Measurements from ENCODE around the gene SH2D1A. TPM values are rescaled to one million over a fixed set of nuclear protein-coding genes. Genes with fewer than 3 reads are reported as not detected.

Gene SH2D1A
- total and polyA plus RNA-seq, 2 of the 4 experiments (the other 2 are of a cell fraction), result not detected

DNA sequence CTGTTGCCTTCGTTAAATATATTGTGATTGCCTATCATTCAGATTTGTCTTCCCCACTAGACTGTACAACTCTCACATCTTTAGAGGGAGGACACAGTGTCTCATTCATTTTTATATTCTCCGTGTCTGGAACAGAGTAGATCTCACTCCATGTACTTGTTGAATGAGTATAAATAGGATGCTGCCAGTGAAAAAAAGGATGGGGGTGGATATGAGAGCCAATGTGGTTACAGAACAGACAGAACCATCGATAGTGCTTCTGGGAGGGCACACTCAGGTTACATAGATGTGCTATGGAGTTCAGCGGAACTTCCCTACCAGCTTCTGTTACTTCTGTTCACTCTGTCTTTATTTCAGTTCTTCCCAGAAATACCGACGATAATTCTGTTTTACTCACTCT lies 66.9 kb downstream of the SH2D1A start:
- Histone ChIP-seq H3K4me2 (ENCODE audit: low read depth, low read length) (no peak overlapping the region), H3K14ac (replicated peaks; ENCODE audit: low read depth, low read length) (no peak overlapping the region), H2AFZ (replicated peaks; ENCODE audit: low read length, poor library complexity) (no peak overlapping the region), H3K79me1 (ENCODE audit: low read depth in 1 of 2, low read length in 2 of 2) (no peaks in the 10 kb centered on the region), H3K18ac (ENCODE audit: low read depth, low read length) (no peak overlapping the region), H2AK5ac (ENCODE audit: low read depth, low read length) (no peak overlapping the region), H3K36me3 (ENCODE audit: control insufficient read depth, insufficient read depth, low read length) (no peaks in the 10 kb centered on the region), H3K23ac (ENCODE audit: low read depth, low read length) (no peak overlapping the region), H4K8ac (ENCODE audit: low read depth in 2 of 2, low read length in 2 of 2) (no peak overlapping the region), H2AK9ac (replicated peaks; ENCODE audit: low read depth, low read length, poor library complexity) (no peak overlapping the region), H3K9me1 (ENCODE audit: insufficient read depth, low read length) (no peaks in the 10 kb centered on the region), H3K4me1 (ENCODE audit: control insufficient read depth, insufficient read depth, low read length) (no peaks in the 10 kb centered on the region), H3K4me3 (ENCODE audit: insufficient read depth, low read depth, low read length) (no peak overlapping the region), H2BK20ac (ENCODE audit: low read depth, low read length) (no peak overlapping the region), H3K9me3 (ENCODE audit: control insufficient read depth, insufficient read depth, low read length) (no peaks in the 10 kb centered on the region), H4K91ac (ENCODE audit: insufficient read depth, low read depth, low read length) (no peak overlapping the region), H3K27ac (ENCODE audit: insufficient read depth, low read length) (no peak overlapping the region), H3K56ac (ENCODE audit: extremely low read depth, insufficient read depth, low read length) (no peak overlapping the region), H4K5ac (ENCODE audit: low read depth, low read length) (no peak overlapping the region), H4K20me1 (ENCODE audit: insufficient read depth, low read length) (no peaks in the 10 kb centered on the region), H2BK5ac (ENCODE audit: low read depth, low read length, poor library complexity, severe bottlenecking) (no peak overlapping the region), H3K27me3 (ENCODE audit: control insufficient read depth, insufficient read depth, low read length) (no peaks in the 10 kb centered on the region), H3K9ac (ENCODE audit: low read depth, low read length) (no peak overlapping the region), H3K4ac (ENCODE audit: low read depth, low read length) (no peak overlapping the region), H2BK15ac (ENCODE audit: low read depth, low read length) (no peak overlapping the region), H2BK120ac (ENCODE audit: low read depth, low read length) (no peak overlapping the region)
- intact Hi-C loops (cut with micrococcal nuclease) (no loop called here), in situ Hi-C loops (cut with MboI; ENCODE audit: low sequenced_read_pairs) (no loop called here), dilution Hi-C loops (cut with HindIII; ENCODE audit: low sequenced_read_pairs, unreplicated experiment) (no loop called here)
- ChIA-PET CTCF (no interaction called here), POLR2A (ENCODE audit: unreplicated experiment) (no interaction called here)
- WGBS, 2 experiments (ENCODE audit: extremely low coverage in 2 of 2, insufficient read length in 1 of 2), result no CpG with 5 or more reads among the region's 6 CpGs
- no peak for DNase-seq
- no peak for ATAC-seq (ENCODE audit: low read depth)
- no TSS peak for BruUV-seq (replicated peaks)
- TF ChIP-seq CHD1 (IDR thresholded peaks at IDR 0.05; ENCODE audit: low read depth, low read length), result no peak
- no peak for TF ChIP-seq NFE2L2 (IDR thresholded peaks at IDR 0.05; ENCODE audit: low read depth, low read length)
- TF ChIP-seq FOS (IDR thresholded peaks at IDR 0.05; ENCODE audit: low read depth, low read length), result no peak
